Dedifferentiated amniotic fluid mesenchymal stem cell (primary cell): ENCODE results near the gene CPVL.

Experiments
- DNase-seq: peaks from one replicate; pipeline ENCODE4 v3.0.0-alpha.2; 2016; ENCODE audit errors: extremely low spot score

The CPVL gene

DNA sequence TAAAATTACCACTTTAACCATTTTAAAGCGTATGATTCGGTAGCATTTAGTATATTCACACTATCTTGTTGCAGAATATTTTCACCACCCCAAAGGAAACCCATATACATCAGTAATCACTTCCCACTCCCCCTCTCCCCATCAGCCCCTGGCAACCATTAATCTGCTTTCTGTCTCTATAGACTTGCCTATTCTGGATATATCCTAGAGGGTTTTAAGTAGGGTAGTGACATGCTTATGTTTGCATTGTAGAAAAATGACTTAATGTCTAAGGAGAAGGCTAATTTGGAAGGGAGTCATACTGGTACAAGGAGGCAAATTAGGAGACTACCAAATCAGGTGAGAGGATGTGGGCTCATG, 145.6 kb downstream of the CPVL start:
- no peak for DNase-seq

DNA sequence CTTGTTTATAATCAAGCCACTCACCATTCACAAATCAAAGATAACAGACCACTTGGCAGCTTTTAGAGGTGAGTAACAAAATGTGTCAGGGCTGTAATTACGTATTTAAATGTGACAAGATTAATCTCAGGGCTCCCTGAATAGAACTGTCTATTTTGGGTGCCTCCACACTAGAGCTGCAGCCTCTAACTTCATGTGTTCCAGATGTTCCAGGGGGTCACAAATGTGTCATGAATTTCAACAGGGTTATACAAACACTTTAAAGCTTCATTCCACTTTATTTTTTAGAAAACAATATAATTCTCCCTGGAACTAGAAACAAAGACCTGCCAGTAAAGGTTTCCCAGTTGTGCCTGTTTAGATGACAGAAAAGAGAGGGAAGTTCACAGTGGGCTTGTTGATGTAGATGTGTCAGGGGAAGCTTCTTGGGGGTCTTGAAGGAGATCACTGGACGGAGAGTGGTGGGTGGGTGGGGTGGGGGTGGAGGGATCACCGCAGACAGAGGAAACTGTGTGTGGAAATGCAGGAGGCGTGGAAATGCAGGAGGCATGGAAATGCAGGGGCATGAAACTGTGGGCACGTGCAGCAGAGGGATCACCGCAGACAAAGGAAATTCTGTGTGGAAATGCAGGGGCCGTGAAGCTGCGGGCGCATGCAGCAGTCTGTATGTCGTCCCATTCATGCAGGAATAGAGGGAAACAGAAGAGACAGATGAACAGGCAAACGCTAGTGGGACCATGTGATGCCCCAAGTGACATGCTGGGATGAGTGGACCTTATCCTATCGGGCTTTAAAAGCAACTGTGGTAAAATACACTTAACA, 146.2 kb downstream of the CPVL start:
- no peak for DNase-seq

- no peak for DNase-seq
These were observed 146.9 kb downstream of the CPVL start for GRCh38 chr7:28999427-28999826.

DNA sequence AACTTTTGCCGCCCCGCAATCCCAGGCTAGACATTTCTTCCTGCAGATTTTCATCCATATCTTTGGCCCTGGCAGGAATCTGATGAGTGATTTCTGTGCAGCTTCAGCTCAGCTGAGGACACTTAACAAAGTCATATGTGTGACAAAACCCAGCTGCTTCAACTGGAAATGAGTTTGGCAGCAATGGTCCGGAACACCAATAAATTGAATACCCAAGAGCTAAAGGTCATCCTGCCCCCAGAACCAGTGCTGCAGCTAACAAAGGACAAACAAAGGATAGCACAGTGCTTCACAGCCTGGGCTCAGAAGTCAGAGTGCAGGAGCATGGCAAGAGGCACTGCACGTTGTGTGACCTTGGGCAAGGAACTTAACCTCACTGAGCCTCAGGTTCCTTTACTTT, 148.2 kb downstream of the CPVL start:
- DNase-seq: no peak

DNA sequence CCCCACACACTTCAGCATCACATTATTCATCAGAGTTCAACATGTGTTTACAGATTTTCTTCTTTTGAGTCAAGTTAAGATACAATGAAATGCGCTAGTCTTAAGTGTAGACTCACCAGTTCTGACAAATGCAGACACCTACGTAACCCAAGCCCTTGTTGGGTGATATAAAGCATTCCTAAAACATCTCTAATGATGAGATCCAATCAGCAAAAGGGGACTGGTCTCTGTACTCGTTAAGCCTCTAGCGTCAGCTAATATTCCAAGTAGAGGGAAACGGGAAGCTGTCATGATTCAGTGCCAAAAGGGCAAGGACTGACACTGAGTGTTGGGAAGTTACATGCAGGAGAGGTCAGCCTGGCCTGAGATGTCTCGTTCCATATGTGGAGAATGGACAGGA, 149.5 kb downstream of the CPVL start:
- DNase-seq: no peak

GRCh38 chr7:28993371-28993770, 153.0 kb downstream of the CPVL start:
- no peak for DNase-seq

GRCh38 chr7:28992798-28993197, 153.5 kb downstream of the CPVL start:
- DNase-seq: no peak

GRCh38 chr7:28990200-28990960, 156.0 kb downstream of the CPVL start:
- DNase-seq: no peak

- DNase-seq: no peak
These were observed 156.9 kb downstream of the CPVL start for GRCh38 chr7:28989211-28989980.

DNA sequence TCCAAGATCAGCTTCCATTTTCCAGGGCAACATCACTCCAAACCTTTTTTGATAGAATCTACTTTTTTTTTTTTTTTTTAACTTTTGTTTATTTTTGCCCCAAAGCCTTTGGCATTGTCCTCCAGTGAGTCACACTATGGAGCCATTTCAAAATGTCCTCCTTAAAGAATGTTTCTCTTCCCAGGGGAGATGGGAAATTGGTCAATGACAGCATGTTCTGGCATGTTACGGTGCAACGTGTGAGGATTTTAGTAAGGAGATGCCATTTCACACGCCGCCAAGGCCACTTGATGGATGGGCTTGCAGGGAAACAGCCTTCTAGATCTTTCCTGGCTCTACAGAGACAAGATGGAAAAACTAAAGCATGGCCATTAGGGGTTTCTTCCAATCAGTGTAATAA, 157.5 kb downstream of the CPVL start:
- peak; percentile 85 for DNase-seq

DNA sequence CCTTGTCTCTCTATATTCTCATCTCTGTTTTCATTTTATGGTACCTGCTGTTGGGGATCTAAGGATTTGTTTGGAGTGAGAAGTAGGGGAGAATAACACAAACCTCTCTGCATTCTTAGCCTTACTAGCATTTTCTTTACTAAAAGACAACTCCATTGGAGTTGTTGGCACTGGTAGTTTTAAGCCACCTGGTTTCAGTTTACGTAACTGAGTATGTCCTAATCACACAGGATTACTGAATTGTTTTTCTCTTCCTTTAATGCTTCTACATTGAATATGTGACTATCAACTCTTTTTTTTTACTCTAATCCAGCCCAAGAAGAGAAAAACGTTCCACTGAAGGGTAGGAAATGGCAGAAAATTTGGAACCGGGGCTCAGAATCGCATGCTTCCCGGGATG, 158.2 kb downstream of the CPVL start:
- no peak for DNase-seq

DNA sequence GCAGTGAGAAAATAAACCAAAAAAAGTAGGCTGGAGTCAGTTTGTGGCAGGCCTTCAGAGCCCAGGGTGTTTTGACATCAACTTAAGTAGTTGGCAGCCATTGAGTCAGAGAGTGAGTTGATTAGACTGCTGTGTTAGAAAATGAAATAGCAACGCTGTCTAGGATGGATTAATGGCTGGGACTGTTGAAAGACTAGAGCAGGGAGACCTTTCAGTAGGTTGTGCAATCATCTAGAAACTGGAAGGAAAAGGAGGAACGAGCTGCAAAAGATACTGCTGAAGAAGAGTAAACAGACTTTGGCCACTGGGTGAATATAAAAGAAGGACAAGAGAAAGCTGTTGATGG, 159.6 kb downstream of the CPVL start:
- peak; percentile 17 for DNase-seq

DNA sequence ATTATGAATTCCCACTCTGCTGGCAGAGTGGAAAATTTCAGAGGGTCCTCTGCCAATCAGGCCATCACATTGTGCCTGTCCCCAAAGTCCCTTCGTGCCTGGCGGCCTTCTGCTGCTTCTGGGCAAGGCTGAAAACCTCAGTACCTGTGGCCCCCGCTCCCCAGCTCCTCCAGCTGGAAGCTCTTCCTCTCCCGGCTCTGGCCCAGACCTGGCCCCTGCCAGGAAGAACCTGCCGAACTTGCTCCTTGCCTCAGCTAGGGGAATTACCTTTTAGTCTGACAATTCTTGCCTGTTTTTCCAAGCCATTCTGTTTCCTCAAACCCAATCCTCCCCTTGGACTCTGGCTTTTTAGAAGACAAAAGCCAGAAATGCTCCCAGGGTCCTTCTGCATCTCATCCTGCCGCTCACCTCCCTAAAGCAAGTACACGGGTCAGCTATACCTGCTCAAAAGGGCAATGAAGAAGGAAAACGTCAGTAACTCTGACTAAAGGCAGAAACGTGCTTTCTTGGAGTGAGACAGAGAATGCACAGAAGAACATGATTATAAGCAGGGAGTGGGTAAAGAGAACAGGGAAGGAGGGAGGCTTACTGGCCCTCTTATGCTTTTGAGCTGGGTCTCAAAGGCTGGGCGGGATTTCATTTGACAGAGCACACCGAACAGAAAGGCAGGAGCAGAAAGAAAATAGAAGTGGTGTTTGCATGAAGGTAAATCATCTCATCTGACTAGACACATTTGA, 160.1 kb downstream of the CPVL start:
- DNase-seq: no peak

DNA sequence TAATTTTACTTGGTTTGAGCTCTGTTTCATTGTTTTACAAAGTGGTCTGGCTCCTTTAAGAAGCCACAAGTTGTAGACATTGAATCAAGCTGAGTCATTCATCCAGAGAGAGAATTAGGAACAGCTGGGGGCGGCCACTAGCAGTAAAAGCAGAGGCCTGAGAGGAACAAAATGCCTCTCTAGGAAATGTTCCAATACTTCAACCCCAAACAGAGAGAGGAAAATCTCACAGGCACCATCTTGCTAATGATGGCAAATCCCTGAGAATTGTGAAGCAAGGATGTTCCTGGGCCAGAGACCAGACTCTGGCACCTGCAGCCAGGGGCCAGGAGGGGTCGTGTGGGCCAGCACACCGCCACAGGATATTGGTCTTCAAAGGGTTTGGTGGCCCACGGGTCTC, 161.7 kb downstream of the CPVL start:
- peak; percentile 87 for DNase-seq

DNA sequence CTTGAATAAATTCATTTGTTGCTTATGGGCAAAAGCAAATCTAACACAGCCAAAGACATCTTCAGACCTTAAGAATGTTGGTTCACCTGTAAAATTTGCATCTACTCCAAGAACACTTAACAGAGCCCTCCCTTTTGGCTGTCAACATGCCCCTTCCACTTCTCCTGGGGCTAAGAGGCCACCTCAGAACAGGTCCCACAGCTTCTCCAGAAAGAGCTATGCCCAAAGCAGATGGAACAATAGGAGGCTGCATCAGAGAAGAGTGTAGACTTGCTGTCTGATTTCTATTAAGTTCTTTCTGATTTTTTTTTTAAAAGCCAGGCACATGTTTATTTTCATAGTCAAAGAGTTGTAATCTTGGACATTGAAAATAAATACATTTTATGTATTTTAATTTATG, 162.1 kb downstream of the CPVL start:
- DNase-seq: no peak

DNA sequence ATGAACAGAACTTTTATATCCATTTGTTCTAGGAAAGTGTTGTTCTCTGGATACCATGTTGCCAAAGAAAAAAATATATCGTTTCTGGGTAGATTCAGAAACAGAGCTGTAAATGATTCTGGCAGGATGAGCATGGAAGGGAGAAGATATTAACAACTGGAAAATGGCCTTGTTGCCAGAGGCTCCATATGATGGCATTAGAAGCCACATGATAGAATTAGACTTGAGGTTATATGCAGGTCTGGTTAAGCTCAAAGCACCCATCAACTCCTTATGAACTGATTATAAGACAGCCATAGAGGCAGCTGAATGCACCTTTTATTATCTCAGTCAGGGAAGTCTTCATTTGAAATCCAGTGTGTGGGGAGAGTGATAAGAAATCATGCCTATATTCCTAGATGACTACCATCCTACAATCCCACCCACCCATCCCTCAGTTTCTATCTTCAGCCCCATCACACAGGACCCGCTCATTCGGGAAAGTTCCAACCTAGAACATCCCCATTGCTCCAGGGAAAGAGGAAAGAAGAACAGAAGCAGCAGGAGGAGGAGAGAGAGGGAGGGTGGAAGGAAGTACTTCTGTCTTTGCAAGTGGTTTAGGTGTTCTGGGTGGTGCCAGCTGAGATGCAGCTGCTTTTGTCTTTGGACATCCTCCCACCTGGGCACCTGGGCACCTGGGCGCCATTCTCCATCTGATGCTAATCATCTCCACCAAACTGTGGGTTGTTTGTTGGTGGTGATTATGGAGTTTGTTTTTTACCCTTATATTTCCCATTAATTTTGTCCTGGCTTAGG, 162.7 kb downstream of the CPVL start:
- no peak for DNase-seq

DNA sequence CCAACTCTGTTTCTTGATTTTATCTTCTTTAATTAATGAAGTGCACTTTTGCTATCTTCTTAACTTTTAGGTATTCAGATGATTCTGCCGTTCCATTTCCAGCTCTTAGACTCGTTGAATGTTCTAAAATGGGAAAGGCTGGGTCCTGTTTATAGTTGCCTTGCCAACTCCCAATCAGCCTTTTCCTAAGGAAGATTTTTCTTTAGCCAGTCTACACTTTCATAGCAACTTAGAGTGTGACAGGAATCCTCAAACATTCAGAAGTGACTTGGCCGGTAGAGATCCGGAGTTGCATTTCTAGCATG, 165.2 kb downstream of the CPVL start:
- DNase-seq: no peak

DNA sequence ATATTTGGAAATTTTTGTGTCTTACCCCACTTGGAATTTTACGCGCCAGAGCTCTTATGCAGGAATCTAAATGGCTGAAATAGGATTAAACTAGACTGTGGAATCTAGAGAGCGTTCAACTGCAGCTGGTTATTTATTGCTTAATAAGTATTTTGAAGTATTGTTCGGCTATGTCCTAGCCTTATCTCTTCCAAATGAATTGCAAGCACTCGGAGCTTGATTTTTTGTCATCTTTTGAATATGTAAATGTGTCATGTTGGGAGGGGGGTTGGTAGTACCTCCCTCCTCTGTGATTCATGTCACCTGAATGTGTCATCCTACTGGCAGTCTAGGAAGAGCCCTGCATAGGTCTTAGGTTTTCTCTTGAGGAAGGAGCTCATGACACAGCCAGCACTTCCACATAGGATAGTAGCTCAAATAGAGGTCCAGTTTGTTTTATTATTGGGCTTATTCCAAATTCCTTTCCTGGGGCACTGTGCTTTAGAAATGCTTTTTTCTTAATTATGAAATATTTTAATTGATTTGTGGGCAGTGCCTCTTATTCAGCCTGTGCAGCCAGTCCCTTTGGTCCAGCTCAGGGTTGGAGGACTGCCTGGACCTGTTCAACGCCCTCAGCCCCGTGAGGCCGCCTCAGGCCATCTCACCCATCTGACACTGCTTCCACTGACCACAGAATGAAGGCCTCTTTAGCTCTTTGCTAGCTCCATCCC, 165.7 kb downstream of the CPVL start:
- no peak for DNase-seq

GRCh38 chr7:28979776-28980175, 166.6 kb downstream of the CPVL start:
- DNase-seq: no peak

DNA sequence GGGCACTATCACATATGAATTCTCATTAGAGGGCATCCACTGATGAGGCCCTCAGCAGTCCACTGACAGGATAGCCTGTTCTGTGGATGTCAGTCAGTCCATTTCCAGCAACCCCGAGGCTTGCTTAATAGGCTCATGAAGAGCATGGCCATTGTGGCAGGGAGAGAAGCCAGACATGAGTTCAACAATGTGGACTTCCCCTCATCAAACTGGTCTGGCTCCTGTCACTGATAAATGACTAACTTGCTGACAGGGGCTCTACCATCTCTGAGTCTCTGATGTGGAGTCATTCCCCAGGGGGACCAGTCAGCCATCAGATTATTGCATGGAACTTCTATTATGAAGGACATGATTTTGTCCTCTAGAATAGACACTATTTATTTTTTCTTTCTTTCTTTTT, 168.5 kb downstream of the CPVL start:
- DNase-seq: no peak

DNA sequence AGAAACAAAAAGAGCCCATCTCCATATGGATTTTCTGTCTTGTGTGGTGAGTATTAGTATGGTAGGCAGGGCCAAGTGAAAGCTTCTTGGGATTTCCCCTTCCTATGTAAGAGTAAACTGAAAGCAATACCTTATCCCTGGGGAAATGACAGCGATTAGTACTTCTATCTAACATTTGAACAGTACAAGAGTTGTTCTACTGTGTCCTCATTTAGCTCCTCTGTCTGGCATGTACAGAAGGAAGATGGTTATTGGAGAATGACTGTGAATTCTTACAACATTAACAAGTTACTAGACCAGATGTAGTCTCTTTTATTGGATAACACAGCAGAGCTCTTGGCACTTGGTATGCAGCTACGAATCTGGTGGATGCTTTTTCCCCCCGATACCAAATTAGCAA, 170.3 kb downstream of the CPVL start:
- DNase-seq: no peak
